GM21529 (cell line): ENCODE measurements around the gene PUS10.

Experiments used
- ATAC-seq: cut with Tn5 transposase; IDR thresholded peaks from one replicate; pipeline ENCODE4 v1.9.1; 2021; ENCODE audit not compliant: unreplicated experiment

PUS10 gene

GRCh38 chr2:60973705-60974104 lies 44.4 kb downstream of the PUS10 start:
- no peak for ATAC-seq

- ATAC-seq = peak; percentile 4
Measured at GRCh38 chr2:60972889-60973656, 45.0 kb downstream of the PUS10 start.

GRCh38 chr2:60966507-60967405 lies 51.3 kb downstream of the PUS10 start:
- ATAC-seq = peak; percentile 70

- ATAC-seq = no peak
Measured at GRCh38 chr2:60965499-60965785, 52.6 kb downstream of the PUS10 start.

- ATAC-seq = no peak
Measured at GRCh38 chr2:60964651-60965498, 53.2 kb downstream of the PUS10 start.

GRCh38 chr2:60963190-60963589 lies 54.9 kb downstream of the PUS10 start:
- ATAC-seq = no peak

- no peak for ATAC-seq
Measured at GRCh38 chr2:60962528-60962927, 55.5 kb downstream of the PUS10 start.

- no peak for ATAC-seq
Measured at GRCh38 chr2:60961457-60961856, 56.6 kb downstream of the PUS10 start.

- no peak for ATAC-seq
Measured at GRCh38 chr2:60960706-60961105, 57.3 kb downstream of the PUS10 start.

- no peak for ATAC-seq
Measured at GRCh38 chr2:60959501-60959900, 58.6 kb downstream of the PUS10 start.

- ATAC-seq = no peak
Measured at GRCh38 chr2:60958800-60959199, 59.3 kb downstream of the PUS10 start.

- no peak for ATAC-seq
Measured at GRCh38 chr2:60958361-60958760, 59.7 kb downstream of the PUS10 start.

GRCh38 chr2:60957643-60958042 lies 60.4 kb downstream of the PUS10 start:
- no peak for ATAC-seq

- no peak for ATAC-seq
Measured at GRCh38 chr2:60957224-60957623, 60.8 kb downstream of the PUS10 start.

GRCh38 chr2:60954139-60954538 lies 63.9 kb downstream of the PUS10 start:
- no peak for ATAC-seq

GRCh38 chr2:60948926-60949579 lies 69.0 kb downstream of the PUS10 start:
- ATAC-seq = no peak

GRCh38 chr2:60948161-60948560 lies 69.9 kb downstream of the PUS10 start:
- no peak for ATAC-seq

- no peak for ATAC-seq
Measured at GRCh38 chr2:60947056-60947455, 71.0 kb downstream of the PUS10 start.

GRCh38 chr2:60945341-60945740 lies 72.7 kb downstream of the PUS10 start:
- no peak for ATAC-seq

GRCh38 chr2:60939622-60940021 lies 78.4 kb downstream of the PUS10 start:
- no peak for ATAC-seq

- no peak for ATAC-seq
Measured at GRCh38 chr2:60938301-60938700, 79.8 kb downstream of the PUS10 start.
